Measurements from ENCODE around the gene LMF1. TPM values are rescaled to one million over a fixed set of nuclear protein-coding genes. Genes with fewer than 3 reads are reported as not detected.

LMF1 gene
- polyA plus RNA-seq, 1 donor (not counting 4 experiments of a cell fraction or from before 2014, with no cell fraction given): 3.1 TPM

GRCh38 chr16:1010815-1011214 lies 40.0 kb upstream of the LMF1 start:
- TF ChIP-seq EZH2 (IDR thresholded peaks at IDR 0.05; ENCODE audit: low read length) (no peak), CTCF (optimal IDR thresholded peaks at IDR 0.05 in 1 of 3, IDR thresholded peaks at IDR 0.05 in 1 of 3, conservative IDR thresholded peaks at IDR 0.05 in 1 of 3; ENCODE audit: extremely low read depth in 1 of 3, insufficient read depth in 2 of 3, low read length in 3 of 3) (no peak)
- no peaks in the 10 kb centered on the region for H4K20me1 ChIP-seq (ENCODE audit: control insufficient read depth, extremely low read depth, insufficient read depth, low read length)
- no peaks in the 10 kb centered on the region for H3K79me2 ChIP-seq (ENCODE audit: control insufficient read depth, insufficient read depth, low read length)
- H3K36me3 ChIP-seq (ENCODE audit: control insufficient read depth in 2 of 2, extremely low read depth in 1 of 2, insufficient read depth in 2 of 2, low read length in 2 of 2): no peaks in the 10 kb centered on the region
- no peak overlapping the region for H3K4me3 ChIP-seq (ENCODE audit: control insufficient read depth in 2 of 3, extremely low read depth in 1 of 3, insufficient read depth in 2 of 3, low read depth in 1 of 3, low read length in 3 of 3)
- no peaks in the 10 kb centered on the region for H3K4me1 ChIP-seq (ENCODE audit: control insufficient read depth, extremely low read depth, insufficient read depth, low read length)
- no peak overlapping the region for H3K9ac ChIP-seq (ENCODE audit: control insufficient read depth, extremely low read depth, insufficient read depth, low read length)
- no peaks in the 10 kb centered on the region for H3K9me1 ChIP-seq (ENCODE audit: control insufficient read depth, extremely low read depth, insufficient read depth, low read length)
- H3K9me3 ChIP-seq (ENCODE audit: control insufficient read depth, low read depth, low read length): no peaks in the 10 kb centered on the region
- no peak overlapping the region for H2AFZ ChIP-seq (ENCODE audit: control insufficient read depth, low read length)
- DNase-seq (ENCODE audit: low read depth, low spot score) (no peak), FAIRE-seq (no peak)
- peaks cover 46% of the 10 kb centered on the region for H3K27me3 ChIP-seq (ENCODE audit: control insufficient read depth, extremely low read depth, insufficient read depth, low read length)
- dilution Hi-C loops (cut with MboI; ENCODE audit: extremely low pct_ligation_motif_present, low sequenced_read_pairs): no loop called here
- H3K4me2 ChIP-seq (ENCODE audit: control insufficient read depth, extremely low read depth, insufficient read depth, low read depth, low read length): no peak overlapping the region
- H3K27ac ChIP-seq (ENCODE audit: control insufficient read depth, insufficient read depth, low read length): no peak overlapping the region

GRCh38 chr16:1010251-1010650 lies 39.5 kb upstream of the LMF1 start:
- Histone ChIP-seq H3K4me1 (ENCODE audit: control insufficient read depth, extremely low read depth, insufficient read depth, low read length) (no peaks in the 10 kb centered on the region), H2AFZ (ENCODE audit: control insufficient read depth, low read length) (no peak overlapping the region), H3K27me3 (ENCODE audit: control insufficient read depth, extremely low read depth, insufficient read depth, low read length) (peaks cover 48% of the 10 kb centered on the region), H3K9me3 (ENCODE audit: control insufficient read depth, low read depth, low read length) (no peaks in the 10 kb centered on the region), H3K27ac (ENCODE audit: control insufficient read depth, insufficient read depth, low read length) (no peak overlapping the region), H3K4me3 (ENCODE audit: control insufficient read depth in 2 of 3, extremely low read depth in 1 of 3, insufficient read depth in 2 of 3, low read depth in 1 of 3, low read length in 3 of 3) (no peak overlapping the region), H3K36me3 (ENCODE audit: control insufficient read depth in 2 of 2, extremely low read depth in 1 of 2, insufficient read depth in 2 of 2, low read length in 2 of 2) (no peaks in the 10 kb centered on the region), H3K4me2 (ENCODE audit: control insufficient read depth, extremely low read depth, insufficient read depth, low read depth, low read length) (no peak overlapping the region), H3K79me2 (ENCODE audit: control insufficient read depth, insufficient read depth, low read length) (no peaks in the 10 kb centered on the region), H4K20me1 (ENCODE audit: control insufficient read depth, extremely low read depth, insufficient read depth, low read length) (no peaks in the 10 kb centered on the region), H3K9ac (ENCODE audit: control insufficient read depth, extremely low read depth, insufficient read depth, low read length) (no peak overlapping the region), H3K9me1 (ENCODE audit: control insufficient read depth, extremely low read depth, insufficient read depth, low read length) (no peaks in the 10 kb centered on the region)
- DNase-seq (ENCODE audit: low read depth, low spot score) (no peak), FAIRE-seq (no peak)
- no peak for TF ChIP-seq CTCF (optimal IDR thresholded peaks at IDR 0.05 in 1 of 3, IDR thresholded peaks at IDR 0.05 in 1 of 3, conservative IDR thresholded peaks at IDR 0.05 in 1 of 3; ENCODE audit: extremely low read depth in 1 of 3, insufficient read depth in 2 of 3, low read length in 3 of 3)
- TF ChIP-seq EZH2 (IDR thresholded peaks at IDR 0.05; ENCODE audit: low read length): no peak
- dilution Hi-C loops (cut with MboI; ENCODE audit: extremely low pct_ligation_motif_present, low sequenced_read_pairs): no loop called here

All from keratinocyte (primary cell).